ENCODE results near the gene PRKACG. TPM values are rescaled to one million over a fixed set of nuclear protein-coding genes. Genes with fewer than 3 reads are reported as not detected.

Gene PRKACG
- total and polyA plus RNA-seq, 2 of the 8 experiments (the other 6 are each of a cell fraction or from before 2014, with no cell fraction given), result not detected

DNA sequence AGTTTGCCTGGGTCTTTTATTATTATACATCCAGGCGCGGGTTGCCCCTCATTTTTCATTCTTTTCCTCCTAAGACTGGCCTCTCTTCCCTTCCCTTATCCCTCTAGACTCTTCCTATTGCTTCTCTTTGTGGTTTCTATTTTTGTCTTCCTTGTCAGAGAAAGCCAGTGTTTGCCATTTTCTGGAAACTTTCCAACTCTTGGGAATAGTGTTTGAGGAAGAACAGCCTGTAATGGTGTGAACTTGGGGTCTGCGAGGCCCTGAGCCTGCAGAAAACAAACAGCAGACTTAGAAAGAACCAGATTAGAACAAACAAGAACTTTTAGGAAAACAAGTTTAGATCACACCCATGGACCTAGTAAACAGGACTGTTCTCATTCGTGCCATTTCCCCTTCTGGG lies 15.5 kb downstream of the PRKACG start:
- H2BK15ac ChIP-seq (ENCODE audit: low read length), result no peak overlapping the region
- TF ChIP-seq CBX5 (IDR thresholded peaks at IDR 0.05; ENCODE audit: low read depth, low read length) (no peak), RNF2 (IDR thresholded peaks at IDR 0.05; ENCODE audit: borderline replicate concordance, low read depth, low read length, missing control alignments, poor library complexity, severe bottlenecking) (no peak), SIX5 (IDR thresholded peaks at IDR 0.05; ENCODE audit: low read depth, low read length) (no peak), EGR1 (IDR thresholded peaks at IDR 0.05; ENCODE audit: borderline replicate concordance, low read depth, low read length) (no peak), GTF2F1 (IDR thresholded peaks at IDR 0.05; ENCODE audit: borderline replicate concordance, low read depth, low read length) (no peak), SP4 (IDR thresholded peaks at IDR 0.05; ENCODE audit: low read length) (no peak), CREB1 (IDR thresholded peaks at IDR 0.05) (no peak), KDM5A (IDR thresholded peaks at IDR 0.05; ENCODE audit: low read length) (no peak), BCL11A (IDR thresholded peaks at IDR 0.05; ENCODE audit: low read depth in 2 of 2, low read length in 2 of 2) (no peak)
- no peak overlapping the region for H3K4ac ChIP-seq (replicated peaks; ENCODE audit: insufficient read length, low read depth, low read length)
- peak overlapping the region; percentile 53; the same call in 1 of the 2 replicates for H2BK20ac ChIP-seq (ENCODE audit: low read length)
- H3K56ac ChIP-seq (replicated peaks; ENCODE audit: insufficient read length, low read depth, low read length), result no peak overlapping the region
- no peak overlapping the region for H3K4me3 ChIP-seq (ENCODE audit: extremely low read depth in 1 of 4, insufficient read depth in 2 of 4, low read depth in 3 of 4, low read length in 4 of 4)
- no peak overlapping the region for H3K23ac ChIP-seq (ENCODE audit: insufficient read length)
- no peaks in the 10 kb centered on the region for H3K79me2 ChIP-seq (ENCODE audit: control insufficient read depth in 1 of 2, insufficient read depth in 2 of 2, low read length in 2 of 2)
- H3K4me1 ChIP-seq (replicated peaks in 1 of 4; ENCODE audit: control insufficient read depth in 3 of 4, insufficient read depth in 4 of 4, low read length in 3 of 4), result peaks cover 0 to 7% (median 2%) of the 10 kb centered on the region in 4 experiments; a peak in 3 of 7 replicates
- no peaks in the 10 kb centered on the region for H3K23me2 ChIP-seq (ENCODE audit: low read depth, low read length)
- POLR2A ChIA-PET (ENCODE audit: partially characterized antibody), result interaction anchor here (1.4 kb wide), 1 partner anchor 19 kb away, joined by 3 read pairs; no protein-coding TSS in a partner anchor
- no peaks in the 10 kb centered on the region for H3K79me1 ChIP-seq (ENCODE audit: low read depth, low read length)
- no peak for DNase-seq (ENCODE audit: low read depth in 1 of 2, low spot score in 2 of 2)
- H2BK120ac ChIP-seq (replicated peaks; ENCODE audit: low read depth, low read length), result no peak overlapping the region
- H2BK12ac ChIP-seq (ENCODE audit: low read depth, low read length), result no peak overlapping the region
- H2BK5ac ChIP-seq (ENCODE audit: low read depth, low read length), result no peak overlapping the region
- no peak overlapping the region for H4K8ac ChIP-seq (ENCODE audit: extremely low read depth, insufficient read depth, low read length)
- H3K27ac ChIP-seq (ENCODE audit: low read depth, low read length), result no peak overlapping the region
- H3K9me3 ChIP-seq (ENCODE audit: insufficient read depth in 2 of 2, low read depth in 1 of 2, low read length in 1 of 2), result no peaks in the 10 kb centered on the region
- no peak for FAIRE-seq
- no peak overlapping the region for H4K5ac ChIP-seq (ENCODE audit: insufficient read length, low read depth, low read length)
- H2AK5ac ChIP-seq (ENCODE audit: low read depth, low read length), result no peak overlapping the region
- H3K36me3 ChIP-seq (ENCODE audit: control insufficient read depth in 2 of 4, insufficient read depth in 4 of 4, low read length in 3 of 4), result no peaks in the 10 kb centered on the region
- no peaks in the 10 kb centered on the region for H3K27me3 ChIP-seq (replicated peaks in 1 of 4; ENCODE audit: control insufficient read depth in 3 of 4, extremely low read depth in 1 of 4, insufficient read depth in 3 of 4, low read length in 3 of 4)
- H3K9ac ChIP-seq (replicated peaks in 1 of 4; ENCODE audit: extremely low read depth in 1 of 4, low read depth in 3 of 4, low read length in 3 of 4), result no peak overlapping the region
- H4K91ac ChIP-seq (replicated peaks; ENCODE audit: insufficient read length, low read length), result peak overlapping the region; percentile 23
- CTCF ChIA-PET (ENCODE audit: partially characterized antibody), result interaction anchor here (0.9 to 2.9 kb wide), 8 partner anchors 26 to 438 kb away, joined by 3 to 18 read pairs (median 3); no protein-coding TSS in a partner anchor
- H2AFZ ChIP-seq (ENCODE audit: low read length), result no peak overlapping the region
- H3K4me2 ChIP-seq (ENCODE audit: insufficient read depth in 1 of 2, low read depth in 2 of 2, low read length in 2 of 2), result no peak overlapping the region
- H4K20me1 ChIP-seq (replicated peaks in 1 of 2; ENCODE audit: control insufficient read depth in 1 of 2, insufficient read depth in 2 of 2, low read length in 2 of 2), result no peaks in the 10 kb centered on the region
- no peak overlapping the region for H3K18ac ChIP-seq (ENCODE audit: extremely low read depth, low read length)
- WGBS, 2 experiments (ENCODE audit: extremely low coverage in 1 of 2, insufficient coverage in 1 of 2, insufficient read length in 1 of 2, insufficient replicate concordance in 2 of 2, low coverage in 1 of 2, low lambda C conversion rate in 2 of 2, missing lambda C conversion rate in 1 of 2), result 89% methylated on average over 4 of the region's 4 CpGs; no CpG with 5 or more reads in 1 of the 2 experiments
- no peak overlapping the region for H3K14ac ChIP-seq (ENCODE audit: insufficient read length)

Measured in H1 (cell line).